ENCODE results near the gene NFKB2.

Gene NFKB2

DNA sequence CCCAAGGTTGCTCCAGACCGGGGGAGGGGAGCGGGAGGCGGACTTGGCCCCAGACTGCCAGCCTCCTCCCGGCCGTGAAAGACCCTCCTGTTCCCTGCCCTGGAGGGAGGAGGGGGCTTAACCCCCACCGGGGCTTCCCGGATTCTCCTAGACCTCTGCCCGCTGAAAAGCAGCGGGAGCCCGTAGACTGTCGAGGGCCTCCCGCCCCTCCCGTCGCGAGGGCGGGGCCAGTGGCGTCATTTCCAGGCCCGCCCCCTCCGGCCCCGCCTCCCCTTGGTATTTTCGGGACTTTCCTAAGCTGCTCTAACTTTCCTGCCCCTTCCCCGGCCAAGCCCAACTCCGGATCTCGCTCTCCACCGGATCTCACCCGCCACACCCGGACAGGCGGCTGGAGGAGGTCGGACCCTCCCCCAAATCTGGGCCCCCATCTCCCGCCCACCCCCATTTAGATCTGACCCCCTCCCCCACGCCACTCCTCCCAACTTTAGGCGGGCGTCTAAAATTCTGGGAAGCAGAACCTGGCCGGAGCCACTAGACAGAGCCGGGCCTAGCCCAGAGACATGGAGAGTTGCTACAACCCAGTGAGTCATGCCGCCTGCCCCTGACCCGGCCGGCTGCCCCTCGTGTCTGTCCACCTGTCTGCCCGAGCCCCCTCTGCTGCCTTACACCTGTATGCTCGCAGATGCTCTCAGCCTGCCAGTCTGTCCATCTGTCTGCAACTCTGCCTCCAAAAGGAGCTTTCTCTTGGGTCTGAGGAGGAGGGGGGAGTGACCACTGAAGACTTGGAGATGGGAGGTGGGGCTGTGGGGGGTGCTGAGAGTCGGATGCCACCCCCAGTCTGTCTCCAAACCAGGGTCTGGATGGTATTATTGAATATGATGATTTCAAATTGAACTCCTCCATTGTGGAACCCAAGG, at the start of gene NFKB2:
Gene NFKB2, plus strand, starts transcription at position 306 of the 917 bp plus-strand sequence. Its CDS starts 255 bp downstream, at position 561.
- peak; percentile 88 for DNase-seq

DNA sequence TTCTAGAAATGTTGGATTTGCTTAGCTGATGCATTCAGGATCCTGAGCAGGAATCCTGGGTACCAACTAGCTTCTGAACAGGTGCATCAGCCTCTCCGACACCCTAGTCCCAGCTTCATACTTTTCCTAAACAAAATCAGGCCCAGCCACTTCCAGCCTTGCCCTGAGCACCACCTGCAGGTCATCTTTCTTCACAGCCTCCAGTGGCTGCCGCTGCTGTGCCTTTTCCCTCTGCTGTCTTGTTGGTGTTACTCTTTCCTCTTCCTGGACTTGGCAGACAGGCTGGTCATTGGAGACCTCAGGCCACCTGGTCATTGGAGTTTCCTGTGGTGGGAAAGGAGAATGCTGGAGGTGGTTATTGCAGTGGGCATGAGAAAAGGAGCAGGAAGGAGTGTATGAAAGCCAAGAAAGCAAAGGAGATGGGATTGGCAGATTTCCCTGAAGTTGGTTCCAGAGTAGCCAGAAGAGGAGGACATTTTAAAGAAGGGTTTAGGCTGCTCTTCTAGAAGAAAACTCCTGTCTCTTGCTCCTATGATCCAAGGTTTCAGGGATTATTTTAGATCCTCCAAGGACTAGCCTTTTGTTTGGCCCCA, 48.2 kb upstream of the NFKB2 start:
- peak; percentile 45 for DNase-seq

DNA sequence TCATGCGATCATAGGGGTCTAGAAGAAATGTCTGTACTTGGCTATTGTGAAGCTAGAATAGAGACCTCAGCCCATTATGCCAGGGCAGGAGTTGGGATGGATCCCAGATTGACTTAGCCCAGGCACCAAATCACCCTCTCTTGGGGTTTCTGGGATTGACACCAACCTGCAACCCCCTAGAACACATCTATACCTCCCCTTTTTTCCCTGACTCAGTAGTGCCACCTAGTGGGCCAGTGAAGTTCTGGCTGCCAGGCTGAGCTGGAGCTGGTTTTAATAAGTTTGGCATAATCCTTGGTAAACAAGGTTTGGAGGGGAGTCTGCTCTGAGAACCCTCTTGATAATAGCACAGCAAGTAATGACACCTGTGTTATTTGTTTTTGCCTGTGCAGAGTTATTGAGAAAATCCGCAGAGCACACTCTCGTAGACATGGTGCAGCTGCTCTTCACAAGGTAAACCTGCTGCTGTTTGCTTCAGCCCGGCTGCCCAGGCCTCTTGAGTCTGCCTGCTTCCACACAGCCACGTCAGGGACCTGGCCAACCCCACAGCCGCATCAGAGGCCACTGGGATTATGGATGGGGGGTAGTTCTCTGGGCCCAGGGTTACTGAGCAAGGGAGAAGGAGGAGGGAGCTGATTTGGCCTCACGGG, 43.3 kb upstream of the NFKB2 start:
- peak; percentile 83 for DNase-seq

DNA sequence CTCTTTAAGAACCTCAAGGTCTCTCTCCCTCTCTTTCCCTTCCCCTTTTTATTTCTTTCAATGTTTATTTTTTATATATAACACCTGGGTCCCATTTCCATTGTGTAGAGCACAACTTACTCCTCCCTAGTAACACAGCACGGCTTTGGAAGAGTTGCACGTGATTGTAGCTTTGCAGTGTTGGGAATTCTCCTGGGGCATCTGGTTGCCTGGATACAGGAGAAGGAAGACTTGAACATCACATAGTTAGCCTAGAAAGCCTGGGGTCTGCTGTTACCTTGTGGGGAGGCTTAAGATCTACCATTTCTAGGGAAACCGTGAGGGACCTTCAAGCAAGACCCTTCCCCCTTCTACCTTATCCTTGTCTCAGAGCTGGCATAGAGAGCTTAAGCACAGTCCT, 41.1 kb upstream of the NFKB2 start:
- no peak for DNase-seq

GRCh38 chr10:102358712-102359382, 36.7 kb upstream of the NFKB2 start:
- DNase-seq = no peak

- no peak for DNase-seq
Observed at GRCh38 chr10:102367441-102367840, 28.1 kb upstream of the NFKB2 start.

GRCh38 chr10:102368077-102368476, 27.4 kb upstream of the NFKB2 start:
- no peak for DNase-seq

DNA sequence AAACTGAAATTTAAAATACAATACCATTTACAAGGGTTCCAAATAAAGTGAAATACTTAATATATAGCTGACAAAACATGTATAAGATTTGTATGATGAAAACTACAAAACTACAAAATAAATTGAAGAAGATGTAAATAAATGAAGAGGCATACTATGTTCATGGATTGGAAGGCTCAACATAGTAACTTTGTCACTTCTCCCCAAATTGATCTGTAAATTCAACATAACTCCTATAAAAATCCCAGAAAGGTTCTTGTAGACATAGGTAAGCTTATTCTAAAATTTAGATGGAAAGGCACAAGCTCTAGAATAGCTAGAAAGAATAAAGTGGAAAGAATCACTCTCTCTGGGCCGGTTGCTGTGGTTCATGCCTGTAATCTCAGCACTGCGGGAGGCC, 24.2 kb upstream of the NFKB2 start:
- DNase-seq = no peak

- no peak for DNase-seq
Observed at GRCh38 chr10:102375250-102375649, 20.3 kb upstream of the NFKB2 start.

DNA sequence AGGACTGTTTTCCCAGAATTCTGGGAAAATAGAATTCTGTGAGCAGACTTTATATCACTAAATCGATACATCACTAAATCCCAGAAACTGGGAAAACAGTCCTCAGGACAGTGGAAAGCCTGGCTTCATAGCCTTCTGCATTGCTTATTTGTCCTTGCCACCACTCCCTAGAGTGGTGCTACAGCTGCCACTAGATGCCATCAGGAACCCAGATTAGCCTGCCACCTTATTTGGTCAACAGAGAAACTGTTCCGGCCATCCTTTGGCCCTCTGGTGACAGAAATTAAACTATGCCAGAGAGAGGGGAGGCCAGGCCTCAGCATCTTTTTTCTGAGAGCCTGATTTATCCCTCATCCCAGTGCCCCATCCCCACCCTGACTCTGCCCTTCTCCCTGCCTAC, 19.6 kb upstream of the NFKB2 start:
- no peak for DNase-seq

- no peak for DNase-seq
Observed at GRCh38 chr10:102376901-102377300, 18.6 kb upstream of the NFKB2 start.

- DNase-seq = no peak
Observed at GRCh38 chr10:102379383-102379782, 16.1 kb upstream of the NFKB2 start.

GRCh38 chr10:102381983-102382382, 13.5 kb upstream of the NFKB2 start:
- DNase-seq = no peak

DNA sequence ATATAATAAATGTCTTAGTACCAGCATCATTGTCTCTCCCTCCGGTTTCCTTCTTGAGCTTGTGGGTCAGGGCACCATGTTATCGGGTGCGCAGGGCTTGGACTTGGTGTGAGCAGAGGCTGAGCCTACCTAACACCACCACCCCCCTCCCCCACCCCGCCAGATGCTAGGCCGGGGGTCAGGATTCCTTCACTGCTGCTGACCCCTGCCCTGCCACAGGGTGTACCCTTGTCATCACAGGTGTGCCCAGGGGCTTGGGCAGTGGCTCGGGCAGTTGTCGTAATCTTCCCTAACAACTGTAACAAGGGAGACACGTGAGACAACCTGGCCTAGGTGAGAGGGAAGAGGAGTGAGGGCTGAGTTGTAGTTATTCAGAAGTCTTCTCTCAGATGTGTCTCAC, 12.6 kb upstream of the NFKB2 start:
- no peak for DNase-seq

GRCh38 chr10:102384053-102384452, 11.5 kb upstream of the NFKB2 start:
- DNase-seq = peak; percentile 42

DNA sequence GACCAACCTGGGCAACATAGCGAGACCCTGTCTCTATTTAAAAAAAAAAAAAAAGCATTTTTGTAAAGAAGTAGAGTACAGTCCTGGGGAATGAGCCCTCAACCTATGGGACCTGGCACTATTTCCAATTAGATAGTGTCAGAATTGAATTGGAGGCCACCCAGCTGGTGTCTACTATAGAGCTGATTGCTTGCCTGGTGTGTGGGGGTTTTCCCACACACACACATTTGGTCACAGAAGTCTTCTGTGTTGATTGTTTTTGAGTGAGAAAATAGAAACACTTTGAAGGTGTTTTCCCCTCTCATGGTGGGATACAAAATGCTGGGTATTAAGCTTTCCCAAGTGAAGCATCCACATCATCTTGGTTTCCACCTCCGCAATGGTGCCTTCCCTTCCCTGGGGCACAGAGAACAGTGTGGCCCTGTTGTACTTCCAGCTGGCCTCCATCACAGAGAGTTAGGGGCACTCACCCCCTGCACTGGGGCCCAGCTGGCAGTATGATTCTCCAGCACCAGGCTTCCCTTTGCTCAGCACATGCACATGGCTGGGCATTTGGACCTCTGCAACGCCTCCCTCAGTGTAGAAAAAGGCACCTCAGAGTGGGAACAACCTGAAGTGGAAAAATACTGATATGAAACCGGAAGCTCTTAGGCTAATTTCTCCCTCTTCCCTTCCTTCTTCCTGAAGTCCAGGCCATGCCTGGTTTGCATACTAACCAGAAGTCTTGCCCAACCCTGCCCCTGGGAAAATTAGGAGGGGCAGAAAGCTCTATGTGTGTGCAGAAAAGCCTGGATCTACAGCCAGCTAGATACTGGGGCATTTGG, 10.7 kb upstream of the NFKB2 start:
- DNase-seq = no peak

- no peak for DNase-seq
Observed at GRCh38 chr10:102389894-102390293, 5.6 kb upstream of the NFKB2 start.

DNA sequence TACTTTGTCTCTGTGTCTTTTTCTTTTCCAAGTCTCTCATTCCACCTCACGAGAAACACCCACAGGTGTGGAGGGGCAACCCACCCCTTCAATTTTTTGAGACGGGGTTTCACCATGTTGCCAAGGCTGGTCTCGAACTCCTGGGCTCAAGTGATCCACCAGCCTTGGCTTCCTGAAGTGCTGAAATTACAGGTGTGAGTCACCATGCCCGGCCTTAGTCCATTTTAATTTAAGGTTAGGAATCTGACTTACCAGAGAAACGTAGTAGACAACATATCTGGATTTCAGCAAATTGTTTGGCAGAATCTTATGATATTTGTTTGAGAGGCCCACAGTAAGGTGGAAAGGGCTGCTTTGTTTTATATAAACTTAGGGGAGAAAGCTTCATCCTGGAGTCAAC, 3.2 kb upstream of the NFKB2 start:
- no peak for DNase-seq

GRCh38 chr10:102393411-102394078, 2.0 kb upstream of the NFKB2 start:
- DNase-seq = no peak

GRCh38 chr10:102394079-102394800, 1.3 kb upstream of the NFKB2 start:
- DNase-seq = peak; percentile 95

GRCh38 chr10:102394801-102395399, 605 bp upstream of the NFKB2 start:
- peak; percentile 60 for DNase-seq

Data from hematopoietic multipotent progenitor cell treated with erythropoietin and hydrocortisone succinate and interleukin-3 and kit ligand, for 6 days (in vitro differentiated cells).